Stimulated activated CD4-positive, alpha-beta T cell treated with anti-CD3 and anti-CD28 coated beads, Interleukin-4, amount 100 ng/mL, for 1 hour (primary cell): ENCODE results near the gene BLNK.
"Not testable (repeated sequence)": the region's sequence is repeated elsewhere in the genome, so short reads cannot be mapped to it uniquely, and the experiment has no call there.

Experiments used
- DNase-seq: peaks from one replicate; pipeline ENCODE4 v3.0.0-alpha.2; 2020

Gene BLNK

GRCh38 chr10:96271016-96271815 is at the start of gene BLNK:
BLNK (minus strand) TSS chr10:96271569; CDS start chr10:96271398, 171 bp downstream.
- no peak for DNase-seq

- DNase-seq = no peak
These were observed 48.5 kb upstream of the BLNK start for GRCh38 chr10:96319754-96320474.

- DNase-seq = no peak
These were observed 45.9 kb upstream of the BLNK start for GRCh38 chr10:96317067-96317833.

- no peak for DNase-seq
These were observed 42.0 kb upstream of the BLNK start for GRCh38 chr10:96313344-96313743.

- DNase-seq = no peak
These were observed 39.9 kb upstream of the BLNK start for GRCh38 chr10:96311180-96311715.

GRCh38 chr10:96310321-96310669 is 38.9 kb upstream of the BLNK start:
- no peak for DNase-seq

- DNase-seq = no peak
These were observed 38.4 kb upstream of the BLNK start for GRCh38 chr10:96309628-96310320.

GRCh38 chr10:96308854-96309253 is 37.5 kb upstream of the BLNK start:
- not testable (repeated sequence) for DNase-seq

- DNase-seq = no peak
These were observed 35.1 kb upstream of the BLNK start for GRCh38 chr10:96306516-96306915.

GRCh38 chr10:96305019-96305418 is 33.6 kb upstream of the BLNK start:
- DNase-seq = no peak

GRCh38 chr10:96304230-96304629 is 32.9 kb upstream of the BLNK start, which contains the start of gene DNTT:
DNTT (plus strand) TSS chr10:96304434; CDS start chr10:96304498, 64 bp downstream.
- no peak for DNase-seq

- DNase-seq = no peak
These were observed 30.2 kb upstream of the BLNK start for GRCh38 chr10:96301616-96302015.

- no peak for DNase-seq
These were observed 28.0 kb upstream of the BLNK start for GRCh38 chr10:96299383-96299782.

GRCh38 chr10:96298362-96298761 is 27.0 kb upstream of the BLNK start:
- DNase-seq = no peak

- DNase-seq = no peak
These were observed 26.1 kb upstream of the BLNK start for GRCh38 chr10:96297486-96297885.

GRCh38 chr10:96295475-96295874 is 24.1 kb upstream of the BLNK start:
- DNase-seq = no peak

GRCh38 chr10:96292971-96293920 is 21.9 kb upstream of the BLNK start:
- no peak for DNase-seq

- no peak for DNase-seq
These were observed 19.2 kb upstream of the BLNK start for GRCh38 chr10:96290368-96291133.

- DNase-seq = no peak
These were observed 18.0 kb upstream of the BLNK start for GRCh38 chr10:96289218-96289910.

GRCh38 chr10:96288151-96288621 is 16.8 kb upstream of the BLNK start:
- DNase-seq = no peak
